GM12801 (cell line): ENCODE results near the gene ITPKB.

Experiments used
- TF ChIP-seq, protein P1 (sequence below): IDR thresholded peaks from one replicate; pipeline ENCODE4 v1.5.1; 2011; ENCODE audit warnings: control low read depth; ENCODE audit not compliant: insufficient read length; ENCODE audit errors: extremely low read depth

Gene ITPKB

GRCh38 chr1:226617109-226617508 lies 122.0 kb downstream of the ITPKB start:
- TF ChIP-seq, protein P1, sequence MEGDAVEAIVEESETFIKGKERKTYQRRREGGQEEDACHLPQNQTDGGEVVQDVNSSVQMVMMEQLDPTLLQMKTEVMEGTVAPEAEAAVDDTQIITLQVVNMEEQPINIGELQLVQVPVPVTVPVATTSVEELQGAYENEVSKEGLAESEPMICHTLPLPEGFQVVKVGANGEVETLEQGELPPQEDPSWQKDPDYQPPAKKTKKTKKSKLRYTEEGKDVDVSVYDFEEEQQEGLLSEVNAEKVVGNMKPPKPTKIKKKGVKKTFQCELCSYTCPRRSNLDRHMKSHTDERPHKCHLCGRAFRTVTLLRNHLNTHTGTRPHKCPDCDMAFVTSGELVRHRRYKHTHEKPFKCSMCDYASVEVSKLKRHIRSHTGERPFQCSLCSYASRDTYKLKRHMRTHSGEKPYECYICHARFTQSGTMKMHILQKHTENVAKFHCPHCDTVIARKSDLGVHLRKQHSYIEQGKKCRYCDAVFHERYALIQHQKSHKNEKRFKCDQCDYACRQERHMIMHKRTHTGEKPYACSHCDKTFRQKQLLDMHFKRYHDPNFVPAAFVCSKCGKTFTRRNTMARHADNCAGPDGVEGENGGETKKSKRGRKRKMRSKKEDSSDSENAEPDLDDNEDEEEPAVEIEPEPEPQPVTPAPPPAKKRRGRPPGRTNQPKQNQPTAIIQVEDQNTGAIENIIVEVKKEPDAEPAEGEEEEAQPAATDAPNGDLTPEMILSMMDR = no peak

GRCh38 chr1:226616636-226617035 lies 122.4 kb downstream of the ITPKB start:
- TF ChIP-seq, protein P1 = no peak

DNA sequence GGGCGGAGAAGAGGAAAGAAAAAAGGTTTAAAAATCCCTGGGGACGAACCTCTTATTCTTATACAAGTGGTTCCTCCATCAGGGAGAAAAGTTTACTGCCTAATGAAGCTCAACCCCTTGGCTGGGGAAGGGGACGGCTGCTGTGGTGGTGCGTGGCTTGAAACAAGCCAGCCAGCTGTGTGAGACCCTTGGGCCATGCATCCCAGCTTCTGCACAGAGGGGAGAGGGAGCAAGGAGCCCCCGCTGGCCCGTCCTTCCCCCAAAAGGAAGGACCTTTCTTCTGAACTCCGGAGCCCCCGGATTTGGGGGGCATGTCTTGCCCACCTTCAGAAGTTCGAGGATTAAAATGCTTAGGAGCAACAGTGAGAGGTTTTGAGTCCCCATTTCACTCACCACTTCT lies 123.2 kb downstream of the ITPKB start:
- TF ChIP-seq, protein P1 = no peak

- TF ChIP-seq, protein P1 = no peak
Observed at GRCh38 chr1:226611301-226611700, 127.8 kb downstream of the ITPKB start.

DNA sequence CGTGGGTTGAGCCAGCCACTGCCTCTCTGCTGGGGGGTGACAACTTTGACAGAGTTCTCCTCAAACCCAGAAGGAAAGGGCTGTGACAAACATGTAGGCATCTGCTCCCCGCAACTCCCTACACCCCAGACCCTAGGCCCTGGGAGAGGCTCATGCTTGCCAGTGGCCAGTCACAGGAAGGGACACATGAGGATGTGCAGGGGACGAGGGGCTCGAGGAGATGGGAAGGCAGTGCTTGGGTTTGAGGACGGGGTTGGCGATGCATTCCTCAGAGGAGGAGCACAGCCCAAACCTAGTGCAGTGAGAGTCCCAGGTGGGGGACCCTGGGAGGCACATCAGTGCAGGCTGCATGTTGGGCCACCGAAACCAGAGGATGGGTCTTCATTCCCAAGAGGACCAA lies 128.4 kb downstream of the ITPKB start:
- TF ChIP-seq, protein P1 = no peak

DNA sequence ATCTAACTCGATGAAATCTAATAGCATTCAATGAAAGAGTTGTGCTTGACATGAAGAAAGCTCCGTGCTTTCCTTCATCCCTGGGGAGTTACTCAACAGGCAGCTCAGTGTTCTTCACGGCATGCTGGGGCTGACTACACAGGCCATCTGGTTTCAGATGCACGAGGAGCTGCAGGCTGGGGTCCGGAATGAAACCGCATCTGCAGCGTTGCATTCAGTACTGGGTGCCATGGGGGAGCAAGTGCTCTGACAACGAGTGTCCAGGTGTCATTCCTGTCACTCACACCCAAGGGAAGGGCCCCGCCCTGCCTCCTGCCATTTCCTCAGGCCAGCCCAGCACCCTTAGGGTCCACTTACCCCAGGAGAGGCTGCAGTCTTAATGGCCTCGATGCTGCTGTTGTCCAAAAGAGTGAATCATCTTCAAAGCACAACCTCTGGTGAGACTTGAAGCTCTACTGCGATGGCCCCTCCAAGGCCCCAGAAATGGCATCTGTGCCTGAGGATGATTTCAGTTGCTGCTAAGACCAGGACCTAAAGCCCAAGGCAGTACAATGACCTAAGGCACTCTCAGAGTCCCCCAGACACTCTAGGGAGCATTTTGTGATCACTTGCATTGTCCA lies 129.1 kb downstream of the ITPKB start:
- TF ChIP-seq, protein P1 = no peak

GRCh38 chr1:226608699-226609505 lies 130.2 kb downstream of the ITPKB start:
- TF ChIP-seq, protein P1 = no peak
